Femur (tissue), 1 donor: ENCODE data around the gene NMD3.

Experiments
- DNase-seq: peaks from one replicate; pipeline ENCODE4 v3.0.0-alpha.2; 2017

The NMD3 gene

GRCh38 chr3:161291191-161291901, 70.2 kb downstream of the NMD3 start:
- no peak for DNase-seq

DNA sequence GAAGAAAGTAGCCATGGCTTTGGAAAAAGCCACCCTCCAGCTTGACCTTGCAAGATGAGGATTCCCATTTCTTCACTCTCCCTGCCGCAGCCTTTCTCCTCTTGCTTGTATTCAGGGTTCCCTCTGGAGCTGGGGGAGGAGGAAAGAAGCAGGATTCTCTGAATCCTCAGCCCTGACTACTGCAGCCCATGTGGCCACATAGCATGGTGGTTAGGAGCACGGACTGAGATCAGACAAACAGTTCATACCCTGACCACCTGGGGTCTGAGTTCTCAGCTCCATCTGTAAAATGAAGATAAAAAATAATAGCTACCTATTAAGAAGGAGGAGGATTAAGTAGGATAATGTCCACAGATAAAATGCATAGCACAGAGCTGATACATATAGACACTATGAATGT, 72.3 kb downstream of the NMD3 start:
- DNase-seq: no peak

- DNase-seq: no peak
These were observed 74.2 kb downstream of the NMD3 start for GRCh38 chr3:161295325-161295724.

DNA sequence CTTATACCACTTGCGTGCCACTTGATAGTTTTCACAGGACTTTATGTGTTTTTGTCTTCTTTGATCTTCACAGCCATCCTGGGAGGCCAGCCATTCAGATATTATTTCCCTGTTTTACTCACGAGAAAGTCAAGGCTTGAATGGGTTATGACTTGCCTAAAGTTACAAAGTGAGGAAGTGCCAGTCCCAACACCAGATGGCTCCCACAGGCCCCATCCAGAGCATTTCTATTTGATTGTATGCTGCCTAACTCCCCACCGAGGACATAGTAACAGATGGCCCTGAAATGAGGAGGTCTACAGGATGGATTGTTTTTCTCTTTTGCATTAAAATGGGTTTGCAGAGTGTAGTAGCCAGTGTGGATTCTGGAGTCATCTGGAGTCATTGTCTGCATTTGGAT, 75.7 kb downstream of the NMD3 start:
- DNase-seq: no peak
